Stimulated activated CD8-positive, alpha-beta memory T cell treated with anti-CD3 and anti-CD28 coated beads, Interleukin-2, amount 100 ng/mL, for 1 hour (primary cell): Measurements from ENCODE around the gene VMO1.
"Not testable (repeated sequence)": the region's sequence is repeated elsewhere in the genome, so short reads cannot be mapped to it uniquely, and the experiment has no call there.

Experiments
- DNase-seq, 2 donors: peaks; one replicate each; pipeline ENCODE4 v3.0.0-alpha.2; 2020; ENCODE audit warnings: low read depth in 2 of 2

Gene VMO1, protein sequence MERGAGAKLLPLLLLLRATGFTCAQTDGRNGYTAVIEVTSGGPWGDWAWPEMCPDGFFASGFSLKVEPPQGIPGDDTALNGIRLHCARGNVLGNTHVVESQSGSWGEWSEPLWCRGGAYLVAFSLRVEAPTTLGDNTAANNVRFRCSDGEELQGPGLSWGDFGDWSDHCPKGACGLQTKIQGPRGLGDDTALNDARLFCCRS

DNA sequence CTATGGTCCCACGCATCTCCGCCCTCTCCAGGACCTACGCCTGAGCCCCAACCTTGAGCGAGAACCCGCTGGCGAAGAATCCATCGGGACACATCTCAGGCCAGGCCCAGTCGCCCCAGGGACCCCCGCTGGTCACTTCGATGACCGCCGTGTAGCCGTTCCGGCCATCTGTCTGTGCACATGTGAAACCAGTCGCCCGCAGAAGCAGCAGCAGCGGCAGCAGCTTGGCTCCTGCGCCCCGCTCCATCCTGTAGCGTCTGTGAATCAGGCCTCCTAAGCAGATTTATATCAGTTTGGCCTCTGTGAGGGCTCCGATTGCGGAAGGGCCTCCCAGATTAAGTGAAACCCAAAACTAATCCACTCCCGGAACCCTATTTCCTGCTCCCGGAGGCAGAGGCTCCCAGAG lies at the start of gene VMO1:
Gene VMO1, minus strand, starts transcription at position 259 of the 406 bp plus-strand sequence. Its CDS starts 12 bp downstream, at position 247.
- DNase-seq, result no peak

DNA sequence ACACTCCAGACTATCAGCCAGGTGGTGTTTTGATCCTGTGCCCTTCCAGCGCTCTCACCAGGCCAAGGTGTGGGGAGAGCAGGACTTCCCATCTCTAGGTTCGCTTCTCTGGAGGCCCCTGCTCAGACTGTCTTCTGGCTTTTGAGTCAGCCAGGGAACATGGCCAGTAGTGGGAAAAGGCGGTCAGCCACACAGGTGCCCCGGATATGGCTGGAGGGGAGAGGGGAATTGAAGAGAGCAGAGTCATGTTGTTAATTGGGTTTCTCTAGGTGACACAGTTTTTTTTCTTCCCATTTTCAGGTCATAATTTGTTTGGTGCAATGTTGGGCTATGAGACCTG lies 48.5 kb upstream of the VMO1 start:
- no peak for DNase-seq

DNA sequence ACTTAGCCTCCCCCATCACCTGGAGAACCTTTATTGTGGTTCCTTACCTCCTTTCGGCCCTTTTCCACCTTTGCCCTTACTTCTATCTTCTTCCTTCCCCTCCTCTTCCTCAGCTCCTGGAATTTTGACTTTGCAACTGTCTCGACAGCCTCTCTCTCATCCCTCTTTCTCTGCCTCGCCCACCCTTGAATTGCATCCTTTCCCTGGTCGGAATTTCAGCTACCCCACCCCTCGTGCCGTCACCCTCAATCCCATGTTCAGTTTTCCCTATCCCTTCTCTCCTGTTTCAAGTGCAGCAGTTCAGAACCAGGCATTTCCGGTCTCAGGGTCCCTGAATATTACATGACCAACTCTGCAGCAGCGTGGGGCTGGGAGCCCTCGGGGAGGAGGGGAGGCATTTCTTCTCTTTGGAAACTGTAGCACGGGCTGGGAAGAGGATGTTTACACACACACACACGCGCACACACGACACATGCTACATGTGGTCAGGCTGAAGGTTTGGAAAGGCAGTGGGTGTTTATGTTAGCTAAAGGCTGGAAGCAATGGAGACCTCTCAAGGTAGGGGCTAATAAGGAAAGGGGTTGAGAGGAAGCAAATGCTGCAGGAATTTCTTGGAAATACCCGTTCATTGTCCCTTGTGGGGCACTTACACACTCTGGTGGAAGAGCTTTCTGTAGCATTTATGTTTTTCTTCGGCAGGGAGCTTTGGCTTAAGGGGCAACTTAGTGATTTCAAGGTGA lies 47.9 kb upstream of the VMO1 start:
- no peak for DNase-seq

DNA sequence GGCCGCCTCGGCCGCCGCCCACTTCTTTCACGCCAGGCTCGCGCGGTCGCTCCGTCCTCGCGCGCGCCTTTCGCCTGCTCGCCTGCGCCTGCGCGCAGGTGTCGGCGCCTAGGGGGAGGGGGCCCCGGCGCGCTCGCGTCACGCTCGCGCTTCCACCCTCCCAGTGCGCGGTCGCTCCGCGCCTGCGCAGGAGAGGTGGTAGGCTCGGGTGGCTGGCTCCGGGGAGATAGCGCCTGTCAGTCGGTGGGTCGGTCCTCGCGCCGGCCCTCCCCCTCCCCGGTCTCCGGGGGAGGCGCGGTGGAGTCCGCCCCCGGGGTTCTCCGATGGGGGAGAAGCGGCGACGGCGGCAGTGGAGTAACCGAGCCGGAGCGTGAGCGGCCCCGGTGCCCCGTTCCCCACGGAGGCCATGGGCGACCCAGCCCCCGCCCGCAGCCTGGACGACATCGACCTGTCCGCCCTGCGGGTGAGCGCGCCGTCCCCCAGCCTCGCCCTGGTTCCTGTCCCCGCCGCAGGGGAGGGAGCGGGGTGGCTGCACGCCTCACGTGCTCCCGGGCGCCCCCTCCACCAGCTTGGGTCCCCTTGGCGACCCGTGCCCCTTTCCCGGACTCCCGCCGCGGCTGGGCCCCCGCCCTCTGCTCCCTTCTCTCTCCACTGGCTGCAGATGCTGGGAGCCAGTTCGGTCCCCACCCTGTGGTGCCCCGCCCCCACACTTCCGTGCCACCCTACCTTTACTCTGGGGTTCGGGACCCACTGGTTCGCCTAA lies 47.2 kb upstream of the VMO1 start, which contains the start of gene MINK1:
Gene MINK1, plus strand, starts transcription at position 163 of the 763 bp plus-strand sequence. Its CDS starts 244 bp downstream, at position 407.
- peak; percentile 79 to 80 for DNase-seq

DNA sequence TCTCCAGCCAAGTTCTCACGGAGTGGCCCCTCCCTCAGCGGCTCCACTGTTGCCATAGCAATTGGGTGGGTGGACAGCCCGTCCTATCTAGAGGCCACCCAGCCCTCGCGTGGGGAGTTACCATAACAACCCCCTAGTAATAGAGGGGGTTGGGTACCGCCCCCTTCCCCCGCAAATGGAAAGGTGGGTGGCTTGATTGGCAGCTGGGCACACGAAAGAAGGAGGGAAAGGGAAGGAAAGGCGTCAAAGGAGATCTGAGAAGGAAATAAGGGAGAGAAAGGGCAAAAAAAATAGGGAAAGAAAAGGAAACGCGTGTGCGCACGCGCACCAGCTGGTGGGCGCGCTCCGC lies 46.6 kb upstream of the VMO1 start:
- not testable (repeated sequence) for DNase-seq

DNA sequence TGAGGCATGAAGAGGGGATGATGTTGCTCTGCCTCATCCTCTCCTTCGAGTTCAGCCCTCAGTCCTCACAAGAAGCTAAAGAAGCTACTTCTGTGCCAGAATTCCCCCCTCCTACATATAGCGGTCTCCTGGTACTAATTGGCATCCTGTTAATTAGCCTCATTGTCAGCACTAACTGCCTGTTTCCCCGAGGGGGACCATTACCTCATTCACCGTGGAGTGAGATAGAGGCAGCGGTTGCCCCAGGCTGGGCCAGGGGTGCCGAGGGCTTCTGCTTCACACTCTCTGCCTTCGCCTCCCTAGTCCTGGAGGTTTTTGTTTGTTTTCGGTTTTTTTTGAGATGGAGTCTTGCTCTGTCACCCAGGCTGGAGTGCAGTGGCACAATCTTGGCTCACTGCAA lies 41.2 kb upstream of the VMO1 start:
- DNase-seq, result no peak

DNA sequence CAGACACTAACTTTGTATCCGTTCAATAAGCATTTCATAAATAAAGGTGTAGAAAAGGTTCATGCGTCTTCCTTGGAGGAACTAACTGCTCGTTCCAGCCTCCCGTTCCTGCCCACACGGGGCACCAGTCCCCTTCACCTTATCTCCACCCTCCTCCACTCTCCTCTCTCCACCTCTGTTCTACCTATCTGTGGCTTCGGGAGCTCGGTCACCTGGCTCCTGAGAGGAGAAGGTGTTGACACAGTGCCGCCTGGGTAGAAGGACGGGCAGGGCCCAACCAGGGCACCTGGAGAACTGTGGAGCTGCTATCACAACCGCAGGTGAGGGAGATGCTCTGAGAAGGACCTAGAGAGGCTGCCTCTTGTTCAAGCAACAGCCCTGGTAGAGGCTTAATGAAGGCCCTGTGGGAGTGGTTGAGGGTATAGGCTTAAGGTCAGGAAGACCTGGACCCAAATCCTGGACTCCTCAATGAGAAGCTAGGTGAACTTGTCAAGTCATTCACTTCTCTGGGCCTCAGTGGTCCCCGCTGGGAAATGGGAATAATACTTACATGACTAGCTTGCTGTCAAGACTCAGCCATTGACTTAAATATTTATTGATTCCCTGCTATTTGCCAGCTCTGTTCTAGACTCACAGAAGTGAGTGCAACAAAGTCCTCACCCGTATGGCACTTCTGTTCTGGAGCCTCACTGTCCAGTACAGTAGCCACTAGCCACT lies 37.4 kb upstream of the VMO1 start:
- no peak for DNase-seq

DNA sequence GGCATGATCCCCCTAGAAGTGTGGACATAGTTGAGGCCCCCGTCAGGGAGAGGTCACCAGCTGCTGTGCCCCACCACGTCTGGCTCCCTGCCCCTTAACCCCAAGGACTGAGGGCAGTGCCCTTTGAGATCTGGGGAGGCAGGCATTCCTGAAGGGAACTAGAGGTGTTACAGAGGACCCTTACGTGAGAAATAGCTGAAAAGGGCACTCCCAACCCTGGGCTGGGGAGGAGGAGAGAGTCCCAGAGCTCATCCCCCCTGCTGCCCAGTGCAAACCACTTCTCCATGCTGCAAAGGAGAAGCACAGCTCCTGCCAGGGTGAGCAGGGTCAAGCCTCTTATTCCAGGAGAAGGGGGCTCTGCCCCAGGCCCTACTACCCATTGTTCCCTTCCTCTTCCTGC lies 36.7 kb upstream of the VMO1 start:
- no peak for DNase-seq

DNA sequence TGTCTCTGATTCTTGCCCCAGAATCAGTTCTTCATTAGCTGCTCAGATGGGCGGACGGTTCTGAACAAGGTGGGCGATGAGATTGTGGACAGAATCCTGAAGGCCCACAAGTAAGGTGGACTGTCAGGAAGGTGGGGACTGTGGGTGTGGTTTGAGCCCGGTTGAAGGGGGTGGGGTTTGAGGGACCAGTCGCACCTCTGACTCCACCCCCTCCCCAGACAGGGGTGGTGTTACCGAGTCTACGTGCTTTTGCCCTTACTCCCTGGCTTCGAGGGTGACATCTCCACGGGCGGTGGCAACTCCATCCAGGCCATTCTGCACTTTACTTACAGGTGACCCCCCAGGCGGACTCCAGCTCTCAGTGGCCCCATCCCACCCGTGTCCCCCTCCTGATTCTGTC lies 32.1 kb upstream of the VMO1 start:
- no peak for DNase-seq

DNA sequence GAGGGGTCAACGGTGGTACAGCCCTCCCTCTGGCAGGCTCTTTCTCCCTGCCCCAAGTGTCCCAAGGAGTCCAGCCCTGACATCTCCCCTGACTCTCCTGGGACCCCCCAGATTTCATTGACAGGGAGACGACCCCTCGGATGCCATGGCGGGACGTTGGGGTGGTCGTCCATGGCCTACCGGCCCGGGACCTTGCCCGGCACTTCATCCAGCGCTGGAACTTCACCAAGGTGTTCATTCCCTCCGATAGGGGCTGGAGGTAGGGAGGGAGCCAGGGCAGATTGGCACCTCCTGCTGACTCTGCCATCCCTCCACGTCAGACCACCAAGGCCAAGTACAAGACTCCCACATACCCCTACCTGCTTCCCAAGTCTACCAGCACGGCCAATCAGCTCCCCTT lies 30.7 kb upstream of the VMO1 start:
- DNase-seq, result no peak

DNA sequence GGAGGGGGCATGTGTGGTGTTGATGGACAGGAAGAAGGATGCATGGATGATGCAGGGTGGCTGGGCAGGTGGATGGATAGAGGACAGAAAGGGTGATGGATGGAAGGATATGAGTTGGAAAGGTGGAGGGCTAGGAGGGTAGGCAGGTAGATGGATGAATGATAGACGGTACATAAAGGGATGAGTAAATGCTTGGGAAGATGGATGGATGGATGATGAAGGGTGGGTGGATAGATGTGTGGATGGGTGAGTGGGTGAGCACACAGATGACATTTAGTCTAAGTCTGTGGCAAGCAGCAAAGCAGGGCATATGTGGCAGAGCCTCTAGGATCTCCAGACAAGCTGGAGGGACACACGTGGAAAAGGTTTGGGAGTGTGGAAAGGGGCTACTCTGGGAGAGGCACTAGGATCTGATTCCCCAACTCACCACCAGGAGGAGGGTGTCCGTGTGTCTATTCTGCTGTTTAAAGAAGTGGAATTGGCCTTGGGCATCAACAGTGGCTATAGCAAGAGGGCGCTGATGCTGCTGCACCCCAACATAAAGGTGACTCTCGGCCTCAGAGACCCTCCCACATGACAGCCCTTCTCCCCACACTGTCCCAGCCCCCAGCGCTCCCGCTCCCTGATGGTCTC lies 29.0 kb upstream of the VMO1 start:
- no peak for DNase-seq

DNA sequence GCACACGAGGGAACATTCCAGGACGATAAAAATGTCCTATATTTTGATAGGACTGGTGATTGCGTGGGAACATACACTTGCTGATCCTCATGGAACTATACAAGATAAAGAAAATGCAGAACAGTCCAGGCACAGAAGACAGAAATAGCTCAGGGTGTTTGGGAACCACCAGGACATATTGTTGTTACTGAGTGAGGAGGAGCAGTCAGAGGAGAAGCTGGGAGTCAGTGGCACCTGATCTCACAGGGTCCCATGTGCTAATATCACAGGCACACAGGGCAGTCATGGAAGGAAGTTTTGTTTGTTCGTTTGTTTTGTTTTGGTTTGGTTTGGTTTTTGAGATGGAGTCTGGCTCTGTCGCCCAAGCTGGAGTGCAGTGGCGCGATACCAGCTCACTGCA lies 26.5 kb upstream of the VMO1 start:
- no peak for DNase-seq

DNA sequence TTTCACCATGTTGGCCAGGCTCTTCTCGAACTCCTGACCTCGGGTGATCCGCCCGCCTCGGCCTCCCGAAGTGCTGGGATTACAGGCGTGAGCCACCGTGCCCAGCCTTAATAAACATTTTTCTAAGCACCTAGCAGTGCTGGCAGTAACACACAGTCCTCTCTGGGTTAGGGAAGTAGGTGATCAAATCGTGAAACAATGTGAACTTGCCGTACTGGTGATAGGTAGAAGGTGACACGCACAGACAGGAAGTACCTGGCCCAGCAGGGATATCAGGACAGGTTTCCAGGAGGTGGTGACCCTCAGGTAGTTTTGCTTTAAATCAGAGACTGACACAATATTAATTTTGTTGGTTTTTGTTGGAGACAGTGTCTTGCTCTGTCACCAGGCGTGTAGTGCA lies 25.3 kb upstream of the VMO1 start:
- no peak for DNase-seq

DNA sequence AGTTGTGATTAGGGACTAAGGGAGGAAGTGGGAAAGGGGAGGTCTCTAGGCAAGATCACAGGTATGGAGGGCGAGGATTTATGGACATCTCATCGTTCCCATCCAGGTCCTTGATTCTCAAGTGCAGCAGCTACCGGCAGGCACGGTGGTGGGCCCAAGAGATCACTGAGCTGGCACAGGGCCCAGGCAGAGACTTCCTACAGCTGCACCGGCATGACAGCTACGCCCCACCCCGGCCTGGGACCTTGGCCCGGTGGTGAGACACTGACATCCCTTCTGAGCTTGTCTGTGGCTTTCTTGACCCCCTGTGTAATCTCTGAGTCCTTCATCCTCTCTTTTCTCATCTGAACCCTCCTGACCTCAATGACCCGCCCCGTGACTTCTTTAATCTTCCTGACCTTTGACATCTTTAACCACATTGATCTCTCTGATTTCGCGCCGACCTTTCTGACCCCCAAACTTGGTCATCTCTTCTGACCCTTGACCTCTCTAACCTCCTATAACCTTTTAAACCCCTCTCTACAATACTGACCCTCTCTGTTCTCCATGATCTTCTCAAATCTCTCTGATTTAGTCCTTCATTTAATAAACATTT lies 24.6 kb upstream of the VMO1 start:
- DNase-seq, result no peak

DNA sequence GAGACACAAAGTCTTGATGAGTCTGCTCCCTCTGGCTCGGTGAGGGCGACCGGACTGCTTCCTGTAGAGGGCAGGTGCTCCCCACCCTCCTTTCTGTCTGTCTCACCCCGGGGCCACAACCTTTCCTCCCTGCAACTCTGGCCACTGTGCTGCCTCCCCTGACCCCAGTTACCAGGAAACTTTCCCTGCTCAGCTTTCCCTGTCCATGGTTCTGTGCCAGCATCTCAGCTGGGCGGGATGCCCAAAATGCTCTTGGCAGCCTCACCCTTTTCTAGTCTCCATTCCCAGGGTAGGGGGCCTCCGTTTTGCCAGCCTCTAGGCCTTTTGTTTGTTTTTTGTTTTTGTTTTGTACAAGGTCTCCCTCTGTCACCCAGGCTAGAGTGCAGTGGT lies 22.2 kb upstream of the VMO1 start:
- no peak for DNase-seq

DNA sequence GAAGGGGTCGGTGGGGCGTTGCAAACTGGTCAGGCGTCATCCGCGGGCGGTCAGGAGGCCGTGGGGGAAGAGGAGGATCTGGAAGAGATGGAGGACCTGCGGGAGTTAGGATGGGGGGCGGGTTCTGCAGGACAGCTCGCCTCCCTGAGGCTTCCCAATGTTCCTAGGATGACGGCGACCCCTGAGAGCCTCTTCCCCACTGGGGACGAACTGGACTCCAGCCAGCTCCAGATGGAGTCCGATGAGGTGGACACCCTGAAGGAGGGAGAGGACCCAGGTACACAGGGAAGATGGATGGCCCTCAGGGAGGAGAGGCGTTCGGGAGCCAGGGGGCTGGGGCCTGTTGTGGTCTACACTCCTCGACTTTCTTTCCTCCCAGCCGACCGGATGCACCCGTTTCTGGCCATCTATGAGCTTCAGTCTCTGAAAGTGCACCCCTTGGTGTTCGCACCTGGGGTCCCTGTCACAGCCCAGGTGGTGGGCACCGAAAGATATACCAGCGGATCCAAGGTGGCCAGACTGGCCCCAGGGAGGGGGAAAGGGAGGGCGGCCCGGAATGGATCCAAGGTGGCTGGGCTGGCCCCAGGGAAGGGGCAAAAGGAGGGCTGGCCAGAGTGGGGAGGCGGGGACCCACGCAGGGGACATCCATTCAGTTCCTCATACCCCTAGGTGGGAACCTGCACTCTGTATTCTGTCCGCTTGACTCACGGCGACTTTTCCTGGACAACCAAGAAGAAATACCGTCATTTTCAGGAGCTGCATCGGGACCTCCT lies 21.6 kb upstream of the VMO1 start:
- no peak for DNase-seq

DNA sequence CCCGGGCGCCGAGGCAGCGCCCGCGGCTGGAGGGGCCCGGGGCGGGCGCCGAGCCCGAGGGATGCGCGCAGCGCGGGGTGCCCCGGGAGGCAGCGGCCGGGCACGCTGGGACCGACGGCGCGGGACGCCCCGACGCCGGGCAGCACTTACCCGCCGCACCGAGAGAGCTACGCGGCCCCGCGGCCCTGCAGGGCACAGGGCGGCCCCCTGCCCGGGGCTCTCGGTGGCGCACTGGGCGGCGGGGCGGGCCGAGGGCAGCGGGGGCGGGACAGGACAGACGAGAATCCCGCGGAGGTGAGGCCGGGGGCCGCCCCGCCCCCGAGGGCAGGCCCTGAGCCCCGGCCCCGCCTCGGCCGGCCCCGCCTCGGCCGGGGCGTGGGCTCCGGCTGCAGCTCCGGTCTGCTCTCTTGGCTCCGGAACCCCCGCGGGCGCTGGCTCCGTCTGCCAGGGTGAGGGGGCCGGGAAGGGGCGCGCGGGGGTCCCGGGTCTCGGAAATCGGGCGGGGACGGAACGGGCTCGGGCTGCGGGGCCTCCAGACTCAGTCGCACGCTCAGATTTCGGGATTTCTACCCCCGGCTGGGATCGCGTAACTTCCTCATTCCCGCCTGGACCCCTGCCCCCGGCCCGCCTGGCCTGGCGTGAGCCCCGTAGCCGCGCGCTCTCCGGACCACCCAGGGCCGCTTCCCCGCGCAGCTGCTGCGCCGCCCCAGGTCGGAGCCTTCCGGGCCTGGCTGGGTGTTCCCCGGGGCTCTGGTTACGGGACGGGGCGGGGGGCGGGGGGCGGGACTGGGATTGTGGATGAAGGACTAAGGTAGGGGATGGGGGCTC lies 20.8 kb upstream of the VMO1 start, which contains the start of gene PLD2:
Gene PLD2, plus strand, starts transcription at position 376 of the 828 bp plus-strand sequence. CDS start 621 bp downstream, outside the sequence.
- DNase-seq, result peak; percentile 65 to 75

DNA sequence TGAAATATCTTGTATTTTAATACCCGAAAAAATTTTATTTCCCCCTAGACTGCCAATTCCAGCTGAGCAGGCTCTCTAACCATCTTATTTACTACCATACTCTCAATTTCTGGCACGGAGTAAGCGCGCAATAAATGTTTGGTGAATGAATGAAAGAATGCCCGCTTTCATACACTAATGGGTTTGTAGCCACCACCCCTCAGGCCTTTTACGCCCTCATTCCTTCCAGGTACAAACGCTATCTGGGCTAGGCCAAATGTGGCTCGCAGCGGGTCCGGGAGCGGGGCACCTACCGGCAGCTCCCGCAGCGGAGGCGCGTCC lies 20.3 kb upstream of the VMO1 start:
- no peak for DNase-seq

DNA sequence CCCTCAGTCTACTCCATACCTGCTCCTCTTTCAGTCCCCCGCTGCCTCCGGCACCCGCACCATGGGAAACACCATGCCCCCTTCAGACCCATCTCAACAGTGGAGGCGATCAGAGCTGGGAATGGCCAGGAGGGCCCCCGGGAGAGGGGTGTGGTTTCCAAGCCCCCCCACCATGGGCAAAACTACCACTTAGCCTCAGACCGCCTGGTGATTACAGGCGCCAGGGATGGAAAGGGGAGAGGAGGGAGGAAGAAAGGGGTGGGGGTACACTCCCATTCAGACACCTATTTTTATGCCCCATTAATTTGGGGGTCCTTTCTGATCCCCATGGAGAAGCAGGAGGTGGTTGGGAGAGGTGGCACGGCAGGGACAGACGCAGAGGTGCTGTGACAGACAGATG lies 16.1 kb upstream of the VMO1 start, which contains the start of gene C17orf114:
Gene C17orf114, minus strand, starts transcription at position 101 of the 400 bp plus-strand sequence.
- DNase-seq, result no peak
